Psoas muscle (tissue), 8 donors: ENCODE measurements around the gene ADAD2. TPM values are rescaled to one million over a fixed set of nuclear protein-coding genes. Genes with fewer than 3 reads are reported as not detected.

Experiments used
- ATAC-seq, 4 donors: fragments of 200-7000 bp; cut with Tn5 transposase; one replicate each; pipeline ENCODE4 v1.9.1; 2020; ENCODE audit warnings: moderate library complexity in 3 of 4, mild to moderate bottlenecking in 2 of 4
- DNase-seq, 2 donors: peaks; one replicate each; pipeline ENCODE4 v3.0.0-alpha.2; 2020
- H3K27ac ChIP-seq: fragments of 200-600 bp; one replicate; pipeline ENCODE4 v1.8.0; 2022
- H3K27me3 ChIP-seq, 3 donors: fragments of 200-600 bp in 1 of 3; one replicate each; pipeline versions ENCODE4 v1.6.1 to v1.8.0; 2013 to 2022; ENCODE audit warnings: low read length in 2 of 3, mild to moderate bottlenecking in 2 of 3, moderate library complexity in 1 of 3; ENCODE audit not compliant: insufficient read depth in 3 of 3
- H3K36me3 ChIP-seq, 2 donors: fragments of 200-600 bp in 1 of 2; one replicate each; pipeline versions ENCODE4 v1.6.1 to v1.8.0; 2013 to 2022; ENCODE audit warnings: low read depth in 1 of 2, mild to moderate bottlenecking in 1 of 2, moderate library complexity in 1 of 2; ENCODE audit not compliant: insufficient read depth in 1 of 2
- H3K4me1 ChIP-seq: fragments of 200-600 bp; one replicate; pipeline ENCODE4 v1.8.0; 2022
- H3K4me3 ChIP-seq: fragments of 200-600 bp; one replicate; pipeline ENCODE4 v1.8.0; 2022; ENCODE audit warnings: mild to moderate bottlenecking
- H3K9me3 ChIP-seq: fragments of 200-600 bp; one replicate; pipeline ENCODE4 v1.8.0; 2022
- CTCF ChIP-seq: fragments of 200-600 bp; IDR thresholded peaks from one replicate; pipeline ENCODE4 v1.8.0; 2022; ENCODE audit warnings: antibody characterized with exemption
- WGBS, 3 donors: extraction: QIAGEN DNeasy Blood & Tissue Kit; methylation state at CpG; one replicate each; pipeline versions ENCODE4 v1.1.6 to v1.1.7; 2013; 5-methylcytosine and 5-hydroxymethylcytosine counted together
- intact Hi-C, 2 donors: fragments of 100-400 bp; cut with DNase I; formaldehyde crosslinking; loops; one replicate each; pipeline versions ENCODE4 v1.11.0 to v1.14.2; 2022
- polyA plus RNA-seq, 3 donors: library from polyadenylated mRNA; stranded (reverse); fragments of 200-250 nt; gene quantifications; one replicate each; pipeline ENCODE4 v1.2.3, GENCODE V29; 2013
- total RNA-seq, 4 donors: library from RNA; stranded (reverse); fragmentation: NEBNext Ultra II Directional in 2 of 4; extraction: Animal tissue kit (Norgen Biotek cat#: 25700) in 2 of 4; gene quantifications; one replicate each; pipeline versions ENCODE4 v1.2.1 to v1.2.4, GENCODE V29; 2021 to 2023
- donor health status: healthy with polysubstance abuse.
- donor health status: DM: no; HTN: no; CAD: no; lungs with moderate emphysema.
- donor health status: Bipolar disorder and iron deficiency.
- donor health status: healthy.
- donor health status: DM: yes; HTN: yes; CAD: no.
- donor health status: DM: no; HTN: no; CAD: no.
- donor health status: DM: no; HTN: no; CAD: no.
- donor health status: DM: yes; HTN: yes; CAD: no.

Gene ADAD2
- total and polyA plus RNA-seq, 7 donors = 0.17 to 0.69 (median 0.18) TPM; not detected in 4

DNA sequence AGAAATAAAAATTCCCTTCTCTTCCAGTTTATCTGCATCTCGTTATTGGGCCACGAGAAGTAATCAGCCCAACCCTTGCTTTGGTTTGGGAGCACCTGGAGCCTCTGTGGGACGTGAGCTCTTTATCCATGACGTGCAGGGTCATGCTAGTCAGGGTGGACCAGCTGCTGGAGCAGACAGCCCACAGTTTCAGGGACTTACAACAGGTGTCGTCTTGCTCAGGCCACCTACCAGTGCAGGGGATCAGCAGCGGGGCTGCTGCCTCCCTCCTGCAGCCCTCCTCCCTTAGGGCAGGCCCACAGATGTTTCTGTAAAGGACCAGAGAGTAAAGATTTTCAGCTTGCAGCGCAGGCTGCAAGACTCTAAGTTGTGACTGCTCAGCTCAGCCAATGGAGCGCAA, 16.9 kb downstream of the ADAD2 start:
- no peak for DNase-seq
- Histone ChIP-seq H3K36me3 (no peaks in the 10 kb centered on the region), H3K27me3 (no peaks in the 10 kb centered on the region), H3K4me3 (no peak overlapping the region), H3K27ac (no peak overlapping the region), H3K4me1 (no peaks in the 10 kb centered on the region), H3K9me3 (no peaks in the 10 kb centered on the region)
- no peak for TF ChIP-seq CTCF
- ATAC-seq = no peak
- 62 to 74% (median 68%) methylated on average over 8 of the region's 8 CpGs for WGBS, 3 donors
- intact Hi-C loops = no loop called here

GRCh38 chr16:84209989-84210388, 19.0 kb downstream of the ADAD2 start:
- H3K4me1 ChIP-seq = peaks cover 5% of the 10 kb centered on the region
- no peak for TF ChIP-seq CTCF
- H3K27me3 ChIP-seq = no peaks in the 10 kb centered on the region
- no peak overlapping the region for H3K4me3 ChIP-seq
- H3K9me3 ChIP-seq = no peaks in the 10 kb centered on the region
- intact Hi-C loops = no loop called here
- DNase-seq = no peak
- no peak overlapping the region for H3K27ac ChIP-seq
- H3K36me3 ChIP-seq = no peaks in the 10 kb centered on the region
- 77 to 85% (median 85%) methylated on average over 2 of the region's 2 CpGs for WGBS, 3 donors
- ATAC-seq = no peak

GRCh38 chr16:84212154-84212553, 21.2 kb downstream of the ADAD2 start:
- H3K36me3 ChIP-seq = no peaks in the 10 kb centered on the region
- peaks cover 5% of the 10 kb centered on the region for H3K4me1 ChIP-seq
- intact Hi-C loops = no loop called here
- H3K4me3 ChIP-seq = no peak overlapping the region
- no peaks in the 10 kb centered on the region for H3K27me3 ChIP-seq
- no peak for TF ChIP-seq CTCF
- ATAC-seq (no peak), DNase-seq (no peak)
- WGBS, 3 donors = 43 to 52% (median 48%) methylated on average over 4 of the region's 4 CpGs
- no peak overlapping the region for H3K27ac ChIP-seq
- H3K9me3 ChIP-seq = no peaks in the 10 kb centered on the region

DNA sequence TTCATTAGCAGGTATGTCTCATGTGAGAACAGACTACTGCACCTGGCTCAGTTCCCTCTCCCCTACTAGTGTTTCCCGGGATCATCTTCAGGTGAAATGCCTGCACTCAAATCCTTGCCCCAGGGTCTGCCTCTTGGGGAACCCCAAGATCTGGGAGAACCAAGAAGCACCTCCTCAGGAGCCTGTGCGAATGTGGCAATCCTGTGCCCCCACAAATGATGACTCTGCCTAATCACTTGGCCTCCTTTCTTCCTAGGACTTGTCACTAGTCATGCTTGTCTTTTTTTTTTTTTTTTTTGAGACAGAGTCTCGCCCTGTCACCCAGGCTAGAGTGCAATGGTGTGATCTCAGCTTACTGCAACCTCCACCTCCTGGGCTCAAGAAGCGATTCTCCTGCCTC, 21.7 kb downstream of the ADAD2 start:
- H3K4me1 ChIP-seq = peaks cover 5% of the 10 kb centered on the region
- intact Hi-C loops = no loop called here
- ATAC-seq = no peak
- no peak for DNase-seq
- no peak overlapping the region for H3K4me3 ChIP-seq
- no peaks in the 10 kb centered on the region for H3K27me3 ChIP-seq
- H3K36me3 ChIP-seq = no peaks in the 10 kb centered on the region
- TF ChIP-seq CTCF = no peak
- no peak overlapping the region for H3K27ac ChIP-seq
- 88 to 91% (median 88%) methylated on average over 4 of the region's 4 CpGs for WGBS, 3 donors
- H3K9me3 ChIP-seq = no peaks in the 10 kb centered on the region

GRCh38 chr16:84214451-84215066, 23.6 kb downstream of the ADAD2 start:
- Histone ChIP-seq H3K4me1 (peaks cover 5% of the 10 kb centered on the region), H3K9me3 (no peaks in the 10 kb centered on the region), H3K4me3 (no peak overlapping the region), H3K27me3 (no peaks in the 10 kb centered on the region), H3K36me3 (no peaks in the 10 kb centered on the region), H3K27ac (peak overlapping the region; percentile 36)
- TF ChIP-seq CTCF = no peak
- 35 to 56% (median 42%) methylated on average over 15 of the region's 15 CpGs for WGBS, 3 donors
- DNase-seq (peak; percentile 35 to 74), ATAC-seq (peak; percentile 91 to 96 (median 94))
- intact Hi-C loops = no loop called here
